ENCODE measurements around the gene CD82. TPM values are rescaled to one million over a fixed set of nuclear protein-coding genes. Genes with fewer than 3 reads are reported as not detected.

Gene CD82
- total and polyA plus RNA-seq, 12 donors = 2.3 to 53.4 (median 17.8) TPM

GRCh38 chr11:44576656-44577055, 11.2 kb downstream of the CD82 start:
- Histone ChIP-seq H3K4me1 (replicated peaks in 1 of 2) (no peaks in the 10 kb centered on the region), H3K4me3 (no peak overlapping the region), H3K27ac (no peak overlapping the region), H3K36me3 (replicated peaks in 1 of 2) (no peaks in the 10 kb centered on the region), H3K9me3 (replicated peaks in 1 of 3) (no peaks in the 10 kb centered on the region), H3K27me3 (no peaks in the 10 kb centered on the region)
- TF ChIP-seq POLR2A (IDR thresholded peaks at IDR 0.05) (no peak), CTCF (IDR thresholded peaks at IDR 0.05) (no peak)
- no peak for DNase-seq
- WGBS, 4 donors = 85 to 98% (median 92%) methylated on average over 4 of the region's 4 CpGs
- intact Hi-C loops (cut with DNase I) = no loop called here

GRCh38 chr11:44577231-44577830, 11.9 kb downstream of the CD82 start:
- Histone ChIP-seq H3K27ac (no peak overlapping the region), H3K27me3 (no peaks in the 10 kb centered on the region), H3K36me3 (replicated peaks in 1 of 2) (no peaks in the 10 kb centered on the region), H3K4me1 (replicated peaks in 1 of 2) (no peaks in the 10 kb centered on the region), H3K4me3 (no peak overlapping the region), H3K9me3 (replicated peaks in 1 of 3) (no peaks in the 10 kb centered on the region)
- TF ChIP-seq POLR2A (IDR thresholded peaks at IDR 0.05) (no peak), CTCF (IDR thresholded peaks at IDR 0.05) (no peak)
- intact Hi-C loops (cut with DNase I) = no loop called here
- no peak for DNase-seq
- WGBS, 4 donors = 80 to 90% (median 88%) methylated on average over 7 of the region's 7 CpGs

GRCh38 chr11:44578279-44578678, 12.8 kb downstream of the CD82 start:
- H3K36me3 ChIP-seq (replicated peaks in 1 of 2) = no peaks in the 10 kb centered on the region
- intact Hi-C loops (cut with DNase I) = no loop called here
- H3K27me3 ChIP-seq = no peaks in the 10 kb centered on the region
- no peaks in the 10 kb centered on the region for H3K4me1 ChIP-seq (replicated peaks in 1 of 2)
- DNase-seq = no peak
- H3K9me3 ChIP-seq (replicated peaks in 1 of 3) = no peaks in the 10 kb centered on the region
- WGBS, 4 donors = 66 to 91% (median 78%) methylated on average over 5 of the region's 5 CpGs
- no peak for TF ChIP-seq POLR2A (IDR thresholded peaks at IDR 0.05)
- TF ChIP-seq CTCF (IDR thresholded peaks at IDR 0.05) = no peak
- no peak overlapping the region for H3K4me3 ChIP-seq
- H3K27ac ChIP-seq = no peak overlapping the region

- DNase-seq = no peak
- Histone ChIP-seq H3K27ac (no peak overlapping the region), H3K9me3 (replicated peaks in 1 of 3) (no peaks in the 10 kb centered on the region), H3K36me3 (replicated peaks in 1 of 2) (no peaks in the 10 kb centered on the region), H3K4me1 (replicated peaks in 1 of 2) (no peaks in the 10 kb centered on the region), H3K27me3 (no peaks in the 10 kb centered on the region), H3K4me3 (no peak overlapping the region)
- WGBS, 4 donors = 64 to 76% (median 69%) methylated on average over 4 to 6 of the region's 6 CpGs
- TF ChIP-seq POLR2A (IDR thresholded peaks at IDR 0.05) (no peak), CTCF (IDR thresholded peaks at IDR 0.05) (no peak)
- intact Hi-C loops (cut with DNase I) = no loop called here
Measured at GRCh38 chr11:44579302-44579761, 13.9 kb downstream of the CD82 start.
